HG02623 (cell line): Measurements from ENCODE around the gene UBXN10.

Source experiments
- ATAC-seq: cut with Tn5 transposase; IDR thresholded peaks from one replicate; pipeline ENCODE4 v1.9.1; 2021; ENCODE audit warnings: moderate library complexity; ENCODE audit not compliant: unreplicated experiment

UBXN10 gene

GRCh38 chr1:20151906-20152598, 33.8 kb upstream of the UBXN10 start:
- ATAC-seq, result no peak

GRCh38 chr1:20152599-20152930, 33.3 kb upstream of the UBXN10 start:
- no peak for ATAC-seq

DNA sequence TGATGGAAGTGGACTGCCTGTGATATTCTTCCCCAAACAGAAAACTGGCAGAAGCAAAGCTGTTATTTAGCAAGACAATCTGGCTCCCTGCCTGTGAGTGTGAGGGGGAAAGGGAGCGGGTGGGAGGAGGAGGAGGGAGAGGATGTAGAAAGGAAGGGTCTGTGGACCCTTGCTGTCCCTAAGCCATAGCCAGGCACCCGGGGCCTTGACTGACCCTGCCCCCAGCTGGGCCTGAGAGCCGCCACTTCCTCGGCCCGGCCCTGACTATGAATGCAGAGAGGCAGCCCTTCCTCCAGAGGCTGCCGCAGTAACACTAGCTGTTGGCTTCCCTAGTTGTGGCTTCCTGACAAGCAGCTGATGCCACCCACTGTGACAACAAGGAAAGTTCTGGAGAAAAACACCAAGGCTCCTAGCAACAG, 32.9 kb upstream of the UBXN10 start:
- ATAC-seq, result no peak

GRCh38 chr1:20154301-20154831, 31.5 kb upstream of the UBXN10 start:
- ATAC-seq, result no peak

GRCh38 chr1:20158358-20159070, 27.4 kb upstream of the UBXN10 start:
- ATAC-seq, result no peak

GRCh38 chr1:20160034-20160433, 25.9 kb upstream of the UBXN10 start:
- ATAC-seq, result no peak

DNA sequence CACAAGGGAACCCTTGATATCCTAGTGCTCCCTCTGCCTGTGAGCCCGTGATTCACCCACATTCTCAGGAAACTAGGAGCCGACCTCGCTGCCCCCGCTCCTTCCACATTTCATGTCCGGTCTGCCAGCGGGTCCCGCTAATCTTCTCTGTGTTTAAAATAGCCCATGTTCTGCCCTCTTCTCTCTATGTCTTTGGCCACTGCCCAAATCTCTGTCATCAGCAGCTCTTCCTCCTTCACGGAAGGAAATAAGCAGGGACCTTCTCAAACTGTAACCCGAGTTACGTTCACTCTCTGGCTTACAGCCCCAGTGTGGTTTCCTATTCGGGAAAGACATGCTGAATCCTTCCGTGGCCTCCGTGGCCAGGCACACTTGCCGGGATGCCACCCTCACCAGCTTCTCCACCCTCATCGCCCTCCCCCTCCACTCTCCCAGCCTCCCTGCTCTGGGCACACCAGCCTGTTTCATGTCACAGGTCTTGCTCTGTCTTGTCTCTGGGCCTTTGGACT, 21.1 kb upstream of the UBXN10 start:
- ATAC-seq, result no peak

DNA sequence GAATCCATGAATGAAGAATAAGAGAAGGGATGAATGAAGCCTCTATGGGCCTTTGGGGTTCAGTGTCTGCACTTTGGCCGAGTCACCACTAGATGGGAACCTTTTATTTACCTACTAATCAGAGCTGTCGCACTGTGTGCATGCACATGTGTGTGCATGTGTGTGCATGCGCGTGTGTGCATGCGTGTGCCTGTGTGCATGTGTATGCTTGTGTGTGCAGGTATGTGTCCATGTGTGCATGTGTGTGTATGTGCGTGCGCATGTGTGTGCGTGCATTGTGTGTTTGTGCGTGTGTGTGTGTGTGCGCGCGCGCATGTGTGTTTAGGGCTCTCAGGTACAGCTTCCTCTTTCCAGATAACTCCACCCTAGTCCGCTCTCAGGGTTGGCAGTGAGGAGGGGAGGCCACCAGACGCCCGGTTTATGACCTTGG, 20.4 kb upstream of the UBXN10 start:
- ATAC-seq, result no peak

GRCh38 chr1:20166051-20166450, 19.8 kb upstream of the UBXN10 start:
- ATAC-seq, result no peak

- no peak for ATAC-seq
Measured at GRCh38 chr1:20167126-20167525, 18.8 kb upstream of the UBXN10 start.

GRCh38 chr1:20168564-20169491, 17.1 kb upstream of the UBXN10 start:
- ATAC-seq, result no peak

DNA sequence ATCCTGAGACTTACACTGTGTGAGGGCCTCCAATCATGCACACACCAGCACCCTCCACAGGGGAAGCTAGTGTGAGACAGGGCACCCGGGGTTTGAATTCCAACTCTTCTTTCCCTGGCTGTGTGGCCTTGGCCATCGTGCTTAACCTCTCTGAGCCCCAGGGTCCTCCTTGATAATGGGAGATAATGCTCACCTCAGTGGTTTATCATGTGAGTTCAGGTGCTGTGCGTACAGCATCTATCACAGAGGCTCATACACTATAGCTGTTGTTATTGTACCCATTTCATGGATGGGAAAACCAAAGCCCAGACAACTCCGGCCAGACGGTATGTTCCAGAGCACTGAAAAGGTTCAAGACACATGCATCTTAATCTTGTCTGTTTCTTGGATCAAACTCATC, 16.0 kb upstream of the UBXN10 start:
- no peak for ATAC-seq

GRCh38 chr1:20172033-20172590, 13.8 kb upstream of the UBXN10 start:
- ATAC-seq, result no peak

GRCh38 chr1:20174937-20175666, 10.8 kb upstream of the UBXN10 start:
- ATAC-seq, result no peak

GRCh38 chr1:20178634-20179370, 7.1 kb upstream of the UBXN10 start:
- ATAC-seq, result no peak

- ATAC-seq, result no peak
Measured at GRCh38 chr1:20179371-20180128, 6.3 kb upstream of the UBXN10 start.

DNA sequence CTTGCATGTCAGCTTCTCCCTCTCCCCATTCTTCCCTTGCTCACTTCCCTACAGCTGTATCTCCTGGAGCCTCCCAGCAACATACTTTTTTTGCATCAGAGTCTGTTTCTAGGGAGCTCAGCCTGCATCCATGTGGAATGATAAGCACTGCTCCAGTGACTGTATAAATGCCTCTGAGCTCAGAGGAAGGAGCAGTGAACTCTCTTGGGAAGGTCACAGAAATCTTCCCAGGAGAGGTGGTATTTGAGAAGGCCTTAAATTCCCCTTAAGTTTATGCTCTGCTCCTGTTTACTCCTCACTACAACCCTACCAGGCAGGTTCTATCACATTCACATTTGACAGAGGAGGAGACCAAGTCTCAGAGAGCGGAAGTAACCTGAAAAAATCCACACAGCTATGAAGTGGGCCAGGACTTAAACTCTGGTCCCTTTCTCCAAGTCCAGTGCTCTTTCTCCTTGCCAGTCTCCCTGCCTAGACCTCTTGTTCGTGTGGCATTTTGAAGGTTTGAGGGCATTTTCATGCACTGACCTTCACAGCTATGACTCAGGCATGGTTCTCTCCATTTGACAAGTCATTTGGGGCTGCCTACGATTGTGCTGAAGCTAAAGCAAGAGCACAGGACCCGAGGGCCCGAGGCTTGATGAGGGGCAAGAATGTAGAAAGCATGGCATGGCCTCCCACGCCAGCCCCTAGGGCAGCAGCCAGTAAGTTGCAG, 5.6 kb upstream of the UBXN10 start:
- no peak for ATAC-seq

- ATAC-seq, result no peak
Measured at GRCh38 chr1:20180844-20181207, 5.1 kb upstream of the UBXN10 start.
